Measurements from ENCODE around the gene COBLL1. TPM values are rescaled to one million over a fixed set of nuclear protein-coding genes. Genes with fewer than 3 reads are reported as not detected.

The COBLL1 gene
- total RNA-seq, 1 experiment from 2014 or later: 8.0 TPM

GRCh38 chr2:164756773-164757172 lies 84.8 kb downstream of the COBLL1 start:
- no peaks in the 10 kb centered on the region for H4K20me1 ChIP-seq (ENCODE audit: insufficient read depth)
- no peak for DNase-seq
- no peak overlapping the region for H3K4me3 ChIP-seq
- H3K9me3 ChIP-seq (ENCODE audit: insufficient read depth, low read depth): no peaks in the 10 kb centered on the region
- no peak overlapping the region for H2AFZ ChIP-seq
- no peaks in the 10 kb centered on the region for H3K36me3 ChIP-seq (ENCODE audit: low read depth)
- no peak overlapping the region for H3K4me2 ChIP-seq
- TF ChIP-seq CTCF (conservative IDR thresholded peaks at IDR 0.05) (no peak), EZH2 (IDR thresholded peaks at IDR 0.05; ENCODE audit: low read depth) (no peak)
- no peak overlapping the region for H3K27ac ChIP-seq
- ChIA-PET POLR2A (ENCODE audit: unreplicated experiment) (no interaction called here), CTCF (no interaction called here)
- no peaks in the 10 kb centered on the region for H3K9me2 ChIP-seq (ENCODE audit: insufficient read depth)
- H3K79me2 ChIP-seq (ENCODE audit: low read depth): no peaks in the 10 kb centered on the region
- no TSS peak for BruUV-seq (replicated peaks)
- no peaks in the 10 kb centered on the region for H3K27me3 ChIP-seq (ENCODE audit: insufficient read depth, low read depth)
- H3K4me1 ChIP-seq (replicated peaks; ENCODE audit: insufficient read depth): no peaks in the 10 kb centered on the region
- intact Hi-C loops (cut with micrococcal nuclease; ENCODE audit: unreplicated experiment): no loop called here
- H3F3A ChIP-seq (ENCODE audit: insufficient read depth, low read depth): no peaks in the 10 kb centered on the region

GRCh38 chr2:164755952-164756351 lies 85.7 kb downstream of the COBLL1 start:
- POLR2A ChIA-PET (ENCODE audit: unreplicated experiment): no interaction called here
- TF ChIP-seq EZH2 (IDR thresholded peaks at IDR 0.05; ENCODE audit: low read depth) (no peak), CTCF (conservative IDR thresholded peaks at IDR 0.05) (no peak)
- H3K79me2 ChIP-seq (ENCODE audit: low read depth): no peaks in the 10 kb centered on the region
- CTCF ChIA-PET: no interaction called here
- H3K36me3 ChIP-seq (ENCODE audit: low read depth): no peaks in the 10 kb centered on the region
- no peaks in the 10 kb centered on the region for H3K27me3 ChIP-seq (ENCODE audit: insufficient read depth, low read depth)
- no peaks in the 10 kb centered on the region for H3K9me3 ChIP-seq (ENCODE audit: insufficient read depth, low read depth)
- no peak for DNase-seq
- no peak overlapping the region for H3K27ac ChIP-seq
- BruUV-seq (replicated peaks): no TSS peak
- H3K4me1 ChIP-seq (replicated peaks; ENCODE audit: insufficient read depth): no peaks in the 10 kb centered on the region
- no peak overlapping the region for H3K4me3 ChIP-seq
- intact Hi-C loops (cut with micrococcal nuclease; ENCODE audit: unreplicated experiment): no loop called here
- H2AFZ ChIP-seq: no peak overlapping the region
- H3K4me2 ChIP-seq: no peak overlapping the region
- no peaks in the 10 kb centered on the region for H3F3A ChIP-seq (ENCODE audit: insufficient read depth, low read depth)
- H3K9me2 ChIP-seq (ENCODE audit: insufficient read depth): no peaks in the 10 kb centered on the region
- no peaks in the 10 kb centered on the region for H4K20me1 ChIP-seq (ENCODE audit: insufficient read depth)

- Histone ChIP-seq H3K4me1 (replicated peaks; ENCODE audit: insufficient read depth) (no peaks in the 10 kb centered on the region), H3K36me3 (ENCODE audit: low read depth) (no peaks in the 10 kb centered on the region), H3K4me3 (no peak overlapping the region), H4K20me1 (ENCODE audit: insufficient read depth) (no peaks in the 10 kb centered on the region), H3F3A (ENCODE audit: insufficient read depth, low read depth) (no peaks in the 10 kb centered on the region), H3K27ac (no peak overlapping the region), H3K9me3 (ENCODE audit: insufficient read depth, low read depth) (no peaks in the 10 kb centered on the region), H2AFZ (no peak overlapping the region), H3K4me2 (no peak overlapping the region), H3K27me3 (ENCODE audit: insufficient read depth, low read depth) (no peaks in the 10 kb centered on the region), H3K9me2 (ENCODE audit: insufficient read depth) (no peaks in the 10 kb centered on the region), H3K79me2 (ENCODE audit: low read depth) (no peaks in the 10 kb centered on the region)
- intact Hi-C loops (cut with micrococcal nuclease; ENCODE audit: unreplicated experiment): no loop called here
- no peak for TF ChIP-seq EZH2 (IDR thresholded peaks at IDR 0.05; ENCODE audit: low read depth)
- no peak for TF ChIP-seq CTCF (conservative IDR thresholded peaks at IDR 0.05)
- POLR2A ChIA-PET (ENCODE audit: unreplicated experiment): no interaction called here
- no TSS peak for BruUV-seq (replicated peaks)
- CTCF ChIA-PET: no interaction called here
- no peak for DNase-seq
Observed at GRCh38 chr2:164754157-164755093, 87.2 kb downstream of the COBLL1 start.
